GM06990 (cell line): ENCODE data around the gene CILP.

Experiments used
- DNase-seq: peaks from one replicate; pipeline ENCODE4 v3.0.0-alpha.2; 2011; ENCODE audit not compliant: insufficient read length; ENCODE audit errors: extremely low read depth
- H3K27me3 ChIP-seq: replicated peaks from 2 replicates; pipeline ENCODE4 v1.6.0; 2011; ENCODE audit warnings: low read length; ENCODE audit not compliant: control insufficient read depth, insufficient read depth
- H3K36me3 ChIP-seq: 2 replicates; pipeline ENCODE4 v1.5.1; 2011; ENCODE audit warnings: low read length; ENCODE audit not compliant: control insufficient read depth, insufficient read depth
- H3K4me3 ChIP-seq: replicated peaks from 2 replicates; pipeline ENCODE4 v1.5.1; 2011; ENCODE audit warnings: low read depth, mild to moderate bottlenecking, control low read depth, low read length
- TF ChIP-seq, protein P1 (sequence below): IDR thresholded peaks from 2 replicates; pipeline ENCODE4 v1.5.1; 2011; ENCODE audit warnings: low read length, control low read depth, mild to moderate bottlenecking, inconsistent platforms; ENCODE audit not compliant: insufficient read depth, poor library complexity, severe bottlenecking

CILP gene

GRCh38 chr15:65206750-65207149 is 4.5 kb downstream of the CILP start:
- H3K27me3 ChIP-seq: peaks cover 2% of the 10 kb centered on the region
- no peaks in the 10 kb centered on the region for H3K36me3 ChIP-seq

DNA sequence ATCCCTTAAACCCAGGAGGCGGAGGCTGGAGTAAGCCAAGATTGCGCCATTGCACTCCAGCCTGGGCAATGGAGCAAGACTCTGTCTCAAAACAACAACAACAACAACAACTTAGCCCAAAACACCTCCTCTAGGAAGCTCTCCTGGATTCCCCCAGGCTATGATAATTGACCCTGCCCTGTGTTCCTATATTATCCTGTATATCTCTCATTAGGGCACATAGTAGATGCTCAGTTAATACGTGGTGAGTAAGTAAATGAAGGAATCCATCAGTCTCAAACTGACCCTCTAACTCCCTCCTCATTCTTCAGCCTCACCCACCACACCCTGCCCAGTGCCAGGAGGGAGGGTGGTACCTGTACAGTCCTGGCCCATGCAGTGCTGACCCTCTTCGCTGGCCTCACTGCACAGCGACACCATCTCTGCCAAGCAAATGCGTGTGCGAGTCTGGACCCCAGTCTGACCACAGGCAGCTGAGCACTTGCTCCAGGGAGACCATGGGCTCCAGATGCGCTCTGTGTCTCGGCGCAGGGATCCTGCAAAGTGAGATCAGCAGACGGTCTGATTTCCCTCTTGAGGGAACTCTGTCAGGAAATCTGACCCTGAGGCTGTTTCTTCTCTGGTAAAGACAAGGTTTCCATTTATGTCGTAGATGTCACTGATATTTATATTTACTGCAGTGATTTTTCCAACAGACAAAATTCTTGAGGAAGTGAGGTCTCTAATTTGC is 6.2 kb downstream of the CILP start:
- TF ChIP-seq, protein P1, sequence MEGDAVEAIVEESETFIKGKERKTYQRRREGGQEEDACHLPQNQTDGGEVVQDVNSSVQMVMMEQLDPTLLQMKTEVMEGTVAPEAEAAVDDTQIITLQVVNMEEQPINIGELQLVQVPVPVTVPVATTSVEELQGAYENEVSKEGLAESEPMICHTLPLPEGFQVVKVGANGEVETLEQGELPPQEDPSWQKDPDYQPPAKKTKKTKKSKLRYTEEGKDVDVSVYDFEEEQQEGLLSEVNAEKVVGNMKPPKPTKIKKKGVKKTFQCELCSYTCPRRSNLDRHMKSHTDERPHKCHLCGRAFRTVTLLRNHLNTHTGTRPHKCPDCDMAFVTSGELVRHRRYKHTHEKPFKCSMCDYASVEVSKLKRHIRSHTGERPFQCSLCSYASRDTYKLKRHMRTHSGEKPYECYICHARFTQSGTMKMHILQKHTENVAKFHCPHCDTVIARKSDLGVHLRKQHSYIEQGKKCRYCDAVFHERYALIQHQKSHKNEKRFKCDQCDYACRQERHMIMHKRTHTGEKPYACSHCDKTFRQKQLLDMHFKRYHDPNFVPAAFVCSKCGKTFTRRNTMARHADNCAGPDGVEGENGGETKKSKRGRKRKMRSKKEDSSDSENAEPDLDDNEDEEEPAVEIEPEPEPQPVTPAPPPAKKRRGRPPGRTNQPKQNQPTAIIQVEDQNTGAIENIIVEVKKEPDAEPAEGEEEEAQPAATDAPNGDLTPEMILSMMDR: no peak
- Histone ChIP-seq H3K4me3 (no peak overlapping the region), H3K27me3 (peaks cover 2% of the 10 kb centered on the region), H3K36me3 (no peaks in the 10 kb centered on the region)
- no peak for DNase-seq

More at GRCh38 chr15:65206750-65207149, 4.5 kb downstream of the CILP start:
- TF ChIP-seq, protein P1: no peak
- H3K4me3 ChIP-seq: no peak overlapping the region
- no peak for DNase-seq

GRCh38 chr15:65204236-65204930 is 6.9 kb downstream of the CILP start:
- no peak for DNase-seq
- TF ChIP-seq, protein P1: no peak
- Histone ChIP-seq H3K36me3 (no peaks in the 10 kb centered on the region), H3K27me3 (peaks cover 2% of the 10 kb centered on the region), H3K4me3 (no peak overlapping the region)

DNA sequence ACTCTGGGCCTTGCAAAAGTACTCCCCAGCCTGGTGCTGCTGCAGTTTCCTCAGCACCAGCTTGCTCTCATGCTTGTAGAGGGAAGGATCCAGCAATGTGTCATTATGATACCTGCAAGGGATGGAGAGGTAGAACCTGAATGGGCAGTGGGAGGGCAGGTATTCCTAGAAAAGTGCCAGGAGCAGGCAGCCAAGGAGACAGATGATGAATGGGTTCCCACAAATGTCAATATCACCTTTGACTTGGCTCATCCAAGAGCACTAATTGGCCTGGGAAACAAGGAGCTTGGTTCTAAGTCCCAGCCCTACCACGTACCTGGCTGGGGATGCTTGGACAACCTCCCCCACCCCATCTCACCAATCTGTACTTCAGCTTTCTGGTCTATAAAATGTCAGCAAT is 9.4 kb downstream of the CILP start:
- Histone ChIP-seq H3K4me3 (no peak overlapping the region), H3K36me3 (no peaks in the 10 kb centered on the region), H3K27me3 (no peaks in the 10 kb centered on the region; the same call in none of the 2 replicates)
- TF ChIP-seq, protein P1: no peak
- no peak for DNase-seq

DNA sequence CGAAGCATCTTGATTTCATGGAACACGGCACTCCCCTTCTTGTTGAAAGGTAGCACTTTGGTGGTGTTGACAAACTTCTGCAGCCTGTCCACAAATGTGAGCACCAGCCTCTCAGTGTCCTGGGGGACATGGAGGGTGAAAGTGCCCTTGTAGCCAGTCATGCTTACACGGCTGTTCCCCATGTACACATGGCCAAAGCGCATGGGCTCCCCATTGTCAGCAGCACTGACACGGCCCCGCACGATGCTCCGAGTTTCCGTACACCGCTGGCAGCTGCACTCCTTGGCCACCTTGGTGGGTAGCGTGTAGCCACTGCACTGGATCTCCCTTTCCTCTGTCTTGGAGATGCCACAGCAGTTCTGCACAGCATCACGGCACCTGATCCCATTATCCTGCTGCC is 12.7 kb downstream of the CILP start:
- TF ChIP-seq, protein P1: no peak
- Histone ChIP-seq H3K36me3 (no peaks in the 10 kb centered on the region), H3K4me3 (no peak overlapping the region), H3K27me3 (no peaks in the 10 kb centered on the region; the same call in 1 of the 2 replicates)
- no peak for DNase-seq
